HG03159 (cell line): ENCODE results near the gene INAFM1.
A peak's percentile ranks its signal among the peaks of the same experiment; 100 is the strongest.
"Not testable (repeated sequence)": the region's sequence is repeated elsewhere in the genome, so short reads cannot be mapped to it uniquely, and the experiment has no call there.

Experiments
- ATAC-seq: cut with Tn5 transposase; IDR thresholded peaks from one replicate; pipeline ENCODE4 v1.9.1; 2021; ENCODE audit warnings: mild to moderate bottlenecking, moderate library complexity; ENCODE audit not compliant: unreplicated experiment

Gene INAFM1

GRCh38 chr19:47240996-47241918, 33.4 kb upstream of the INAFM1 start:
- no peak for ATAC-seq

DNA sequence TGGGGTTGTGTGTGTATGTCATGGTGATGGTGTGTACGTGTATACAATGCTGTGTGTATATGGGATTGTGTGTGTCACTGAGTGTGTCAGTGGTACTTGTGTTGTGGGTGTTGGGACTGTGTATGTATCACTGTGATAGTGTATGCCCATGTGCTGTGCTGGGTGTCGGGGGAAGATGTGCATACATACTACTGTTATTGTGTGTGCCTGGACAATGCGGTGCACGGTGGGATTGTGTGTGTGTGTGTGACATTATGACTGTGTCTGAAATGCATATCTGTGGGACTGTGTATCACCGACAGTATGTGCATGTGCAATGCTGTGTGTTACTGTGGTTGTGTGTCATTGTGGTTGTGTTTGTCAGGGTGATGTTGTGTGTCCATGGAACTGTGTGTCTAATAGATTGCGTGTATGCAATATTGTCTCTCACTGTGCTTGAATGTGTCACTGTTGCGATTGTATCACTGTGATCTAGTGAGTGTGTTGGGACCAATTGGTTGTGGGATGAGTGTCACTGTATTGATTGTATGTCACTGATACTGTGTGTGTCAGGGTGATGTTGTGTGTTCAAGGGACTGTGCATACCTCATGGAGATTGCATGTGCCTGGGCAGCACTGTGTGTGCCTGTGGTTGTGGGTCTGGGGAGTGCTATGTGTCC, 32.6 kb upstream of the INAFM1 start:
- ATAC-seq, result no peak

GRCh38 chr19:47243364-47243775, 31.3 kb upstream of the INAFM1 start:
- no peak for ATAC-seq

DNA sequence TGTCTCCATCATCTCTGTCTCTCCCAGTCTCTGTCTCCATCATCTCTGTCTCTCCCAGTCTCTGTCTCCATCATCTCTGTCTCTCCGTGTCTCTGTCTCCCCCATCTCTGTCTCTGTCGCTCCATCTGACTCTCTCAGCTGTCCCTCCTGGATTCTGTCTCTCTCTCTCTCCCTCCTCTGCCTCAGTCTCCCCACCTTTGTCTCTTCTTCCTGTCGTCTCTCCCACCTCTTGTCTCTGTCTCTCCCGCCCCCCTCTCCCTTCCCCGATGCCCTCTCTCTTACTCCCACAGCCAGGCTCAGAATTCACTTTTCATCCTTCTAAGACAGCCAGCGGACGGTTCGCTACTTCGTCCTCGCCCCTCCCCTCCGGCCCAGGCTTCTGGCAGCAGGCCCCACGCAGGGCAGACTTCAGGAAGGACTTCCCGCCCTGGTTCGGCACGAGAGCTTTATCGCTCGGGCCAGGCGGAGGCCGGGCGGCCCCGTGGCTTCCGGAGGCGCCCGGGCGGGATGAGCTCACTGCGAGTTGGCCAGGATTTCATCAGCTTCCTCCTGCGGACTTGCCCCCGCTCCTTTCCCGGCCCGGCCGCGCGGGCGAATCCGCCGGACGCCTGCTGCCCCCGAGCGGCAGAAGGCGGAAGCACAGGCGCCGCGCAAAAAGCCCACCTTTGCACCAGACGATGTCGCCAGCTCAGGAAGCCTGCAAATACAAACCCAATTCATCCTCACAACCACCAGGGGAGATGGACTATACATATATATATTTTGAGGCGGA, 30.7 kb upstream of the INAFM1 start:
- ATAC-seq, result no peak

GRCh38 chr19:47247308-47247990, 27.2 kb upstream of the INAFM1 start:
- ATAC-seq, result no peak

GRCh38 chr19:47253016-47253415, 21.7 kb upstream of the INAFM1 start:
- not testable (repeated sequence) for ATAC-seq

- ATAC-seq, result no peak
Observed at GRCh38 chr19:47253467-47253881, 21.2 kb upstream of the INAFM1 start.

DNA sequence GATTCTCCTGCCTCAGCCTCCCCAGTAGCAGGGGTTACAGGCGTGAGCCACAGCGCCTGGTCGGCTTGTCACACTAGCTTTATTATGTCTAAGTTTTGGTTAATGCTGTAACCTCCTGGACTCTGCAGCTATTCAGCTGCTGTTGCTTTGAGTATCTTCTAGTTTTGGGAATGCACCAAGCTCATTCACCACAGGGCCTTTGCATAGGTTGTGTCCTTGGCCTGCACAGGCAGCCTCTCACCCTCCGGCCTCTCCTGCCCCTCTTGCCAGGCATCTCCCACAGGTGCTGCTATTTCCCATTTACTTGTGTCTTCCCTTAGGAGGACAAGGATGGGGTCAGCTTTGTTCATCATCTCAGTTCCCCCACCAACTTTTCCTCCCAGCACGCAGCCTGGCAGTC, 20.7 kb upstream of the INAFM1 start:
- ATAC-seq, result no peak

DNA sequence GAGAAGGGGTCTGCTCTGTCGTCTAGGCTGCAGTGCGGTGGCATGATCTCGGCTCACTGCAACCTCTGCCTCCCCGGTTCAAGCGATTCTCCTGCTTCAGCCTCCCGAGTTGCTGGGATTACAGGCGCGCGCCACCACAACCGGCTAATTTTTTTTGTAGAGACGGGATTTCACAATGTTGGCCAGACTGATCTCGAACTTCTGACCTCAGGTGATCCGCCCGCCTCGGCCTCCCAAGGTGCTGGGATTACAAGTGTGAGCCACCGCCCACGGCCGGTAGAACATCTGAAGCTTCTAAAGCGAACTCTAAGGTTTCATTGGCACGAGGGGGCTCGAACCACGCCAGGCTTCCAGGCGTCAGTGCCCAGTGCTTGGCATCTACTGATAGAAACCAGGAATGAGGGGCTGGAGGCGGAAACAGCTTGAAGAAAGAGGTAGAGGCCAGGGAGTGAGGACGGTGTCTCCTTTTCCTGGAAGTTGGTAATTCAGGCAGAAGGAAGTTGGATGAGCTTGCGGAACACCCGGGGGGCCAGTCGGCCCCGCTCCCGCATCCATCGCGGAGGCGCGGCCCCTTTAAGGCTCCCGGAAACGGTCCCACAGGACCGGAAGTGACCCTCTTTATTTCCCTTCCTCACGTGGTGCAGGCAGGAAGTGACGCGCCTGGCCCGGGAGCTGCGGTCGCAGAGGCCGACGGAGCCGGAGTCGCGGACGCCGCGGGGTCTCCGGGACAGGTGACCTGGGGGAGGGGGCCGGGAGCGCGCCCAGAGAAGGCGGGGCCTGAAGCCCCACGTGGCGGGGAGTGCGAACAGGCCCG, 18.6 kb upstream of the INAFM1 start, which contains the start of gene CCDC9:
CCDC9 (plus strand) TSS at position 647 of the 814 bp plus-strand sequence. CDS start 1,876 bp downstream, outside the sequence.
- peak; percentile 43 for ATAC-seq

DNA sequence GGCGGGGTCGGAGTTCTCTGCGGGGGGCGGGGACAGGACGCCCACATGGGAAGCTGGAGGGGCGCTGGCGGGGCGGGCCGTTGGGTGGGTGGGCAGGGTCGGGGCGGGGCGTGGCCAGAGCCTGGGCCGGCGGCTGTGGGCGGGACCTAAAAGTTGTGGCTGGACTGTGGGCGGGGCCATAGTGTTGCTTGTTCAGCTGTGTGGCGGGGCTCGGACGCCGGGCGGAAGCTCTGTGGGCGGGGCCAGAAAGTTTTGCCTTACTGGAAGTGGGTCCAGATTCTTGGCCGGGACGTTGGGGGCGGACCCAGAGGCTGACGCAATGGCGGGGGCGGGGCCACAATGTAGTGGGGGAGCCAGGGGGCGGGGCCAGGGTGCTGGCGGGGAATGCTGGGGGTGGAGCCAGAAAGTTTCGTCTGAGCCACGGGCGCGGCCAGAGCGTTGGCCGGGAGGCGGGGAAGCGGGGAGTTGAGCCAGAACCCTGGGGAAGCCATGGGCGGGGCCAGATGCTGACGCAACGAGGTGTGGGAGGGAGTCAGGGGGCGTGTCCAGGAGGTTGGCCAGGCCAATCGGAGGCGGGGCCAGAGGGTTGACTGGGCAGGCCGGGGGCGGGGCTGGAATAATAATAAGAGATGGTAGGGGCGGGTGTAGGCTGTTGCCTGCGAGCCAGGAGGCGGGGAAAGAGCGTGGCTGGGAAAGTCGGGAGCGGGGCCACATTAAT, 17.8 kb upstream of the INAFM1 start:
- ATAC-seq, result peak; percentile 72

DNA sequence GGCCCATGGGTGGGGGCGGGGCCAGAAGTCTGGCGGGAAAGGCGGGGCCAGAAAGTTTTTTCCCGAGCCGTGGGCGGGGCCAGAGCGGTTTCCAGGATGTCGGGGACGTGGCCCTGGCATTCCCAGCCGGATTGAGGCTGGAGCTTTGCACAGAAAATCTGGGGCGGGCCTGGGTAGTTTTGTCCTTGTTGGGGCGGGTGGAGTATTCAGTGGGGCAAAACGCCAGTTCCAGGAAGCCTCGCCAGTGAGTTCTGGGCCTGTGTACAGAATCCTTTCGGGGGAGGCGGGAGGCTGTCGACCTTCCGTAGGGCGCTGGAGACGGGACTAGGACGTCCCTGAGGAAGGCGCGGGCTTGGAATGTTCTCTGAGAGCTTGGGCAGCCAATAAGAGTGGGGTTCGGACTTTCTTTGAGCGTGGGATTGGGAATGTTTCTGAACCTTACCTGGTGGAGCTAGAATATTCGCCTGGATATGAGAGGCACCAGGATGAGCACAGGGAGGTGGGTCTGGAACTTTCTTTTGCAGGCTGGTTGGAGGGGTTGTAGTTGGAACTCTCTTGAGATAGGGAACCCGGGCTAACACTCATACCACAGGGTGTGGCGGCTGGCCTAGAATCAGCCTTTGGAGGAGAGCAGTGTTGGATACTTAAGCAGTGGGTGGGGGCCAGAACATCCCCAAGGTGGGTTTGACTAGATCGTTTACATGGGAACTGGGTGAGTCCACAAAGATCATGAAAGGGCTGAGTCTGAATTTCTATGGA, 17.1 kb upstream of the INAFM1 start:
- no peak for ATAC-seq

DNA sequence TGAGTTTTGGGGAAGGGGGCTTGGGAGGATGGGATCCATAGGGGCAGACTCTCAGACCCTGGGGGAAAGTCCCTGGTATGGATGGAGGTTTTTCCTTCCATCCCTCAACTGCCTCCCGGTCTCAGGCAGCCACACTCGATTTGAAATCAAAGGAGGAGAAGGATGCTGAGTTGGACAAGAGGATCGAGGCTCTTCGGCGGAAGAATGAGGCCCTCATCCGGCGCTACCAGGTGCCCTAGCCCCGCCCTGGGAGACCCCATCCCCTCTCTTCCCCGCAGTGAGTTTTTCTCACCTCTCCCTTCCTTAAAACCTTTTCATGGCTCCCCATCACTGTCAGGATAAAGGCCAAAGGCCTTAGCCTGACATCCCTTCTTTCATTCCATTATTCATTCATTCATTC, 16.3 kb upstream of the INAFM1 start:
- no peak for ATAC-seq

DNA sequence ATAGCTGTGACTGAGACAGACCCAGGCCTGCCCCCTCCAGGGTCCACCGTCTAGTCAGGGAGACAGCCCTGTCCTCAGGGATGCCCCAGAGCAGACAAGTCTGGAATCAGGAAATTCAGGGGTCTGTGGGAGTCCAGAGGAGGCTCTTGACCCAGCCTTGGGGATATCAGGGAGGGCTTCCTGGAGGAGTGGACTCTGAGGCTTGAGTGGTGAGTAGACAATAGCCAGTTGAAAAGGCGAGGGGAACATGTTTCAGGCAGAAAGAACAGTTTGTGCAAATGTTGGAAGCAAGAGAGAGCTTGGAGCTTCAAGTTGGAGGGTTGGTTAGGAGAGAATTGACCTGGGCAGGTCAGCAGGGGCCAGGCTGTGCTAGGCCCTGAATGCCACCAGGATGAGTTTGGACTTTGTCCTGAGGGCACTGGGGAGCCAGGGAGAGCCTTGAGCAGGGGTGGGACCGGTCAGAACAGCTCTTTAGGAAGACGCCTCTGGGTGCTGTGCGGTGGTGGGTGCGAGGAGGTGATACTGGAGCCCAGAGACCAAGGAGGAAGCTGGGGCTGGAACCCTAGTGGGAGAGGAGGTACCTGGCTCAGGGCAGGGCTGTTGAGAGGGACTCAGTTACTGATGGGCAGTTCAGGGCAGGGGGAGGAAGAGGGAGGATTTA, 15.7 kb upstream of the INAFM1 start:
- no peak for ATAC-seq

- no peak for ATAC-seq
Observed at GRCh38 chr19:47260476-47260875, 14.2 kb upstream of the INAFM1 start.

GRCh38 chr19:47261946-47262793, 12.5 kb upstream of the INAFM1 start:
- peak; percentile 79 for ATAC-seq

- ATAC-seq, result no peak
Observed at GRCh38 chr19:47264629-47265028, 10.1 kb upstream of the INAFM1 start.

GRCh38 chr19:47266401-47266941, 8.2 kb upstream of the INAFM1 start:
- no peak for ATAC-seq
